Sigmoid colon (tissue), 7 donors: ENCODE results near the gene SYNPO. TPM values are rescaled to one million over a fixed set of nuclear protein-coding genes. Genes with fewer than 3 reads are reported as not detected.
A peak's percentile ranks its signal among the peaks of the same experiment; 100 is the strongest.

ENCODE experiments used
- DNase-seq: peaks from one replicate; pipeline ENCODE4 v3.0.0-alpha.2; 2019
- H3K27ac ChIP-seq, 4 donors: fragments of 200-600 bp; sonication (generic); one replicate each; pipeline ENCODE4 v1.5.1; 2016 to 2019; ENCODE audit warnings: mild to moderate bottlenecking in 1 of 4
- H3K27me3 ChIP-seq, 3 donors: fragments of 200-600 bp; sonication (generic); one replicate each; pipeline ENCODE4 v1.5.1; 2019; ENCODE audit warnings: mild to moderate bottlenecking in 1 of 3
- H3K36me3 ChIP-seq, 4 donors: fragments of 200-600 bp; sonication (generic); one replicate each; pipeline ENCODE4 v1.5.1; 2016 to 2019
- H3K4me1 ChIP-seq, 4 donors: fragments of 200-600 bp; sonication (generic); one replicate each; pipeline ENCODE4 v1.5.1; 2017 to 2019
- H3K4me3 ChIP-seq, 4 donors: fragments of 200-600 bp; sonication (generic); one replicate each; pipeline ENCODE4 v1.5.1; 2017 to 2019; ENCODE audit warnings: mild to moderate bottlenecking in 2 of 4, moderate library complexity in 1 of 4
- H3K9me3 ChIP-seq, 4 donors: fragments of 200-600 bp in 3 of 4; sonication (generic) in 3 of 4; one replicate each; pipeline versions ENCODE4 v1.5.1 to v1.6.1; 2013 to 2019
- CTCF ChIP-seq, 4 experiments: fragments of 450-650 bp in 3 of 4; fragments of 200-600 bp in 1 of 4; IDR thresholded peaks; one replicate each; pipeline ENCODE4 v1.5.1; 2016 to 2019; ENCODE audit warnings: antibody characterized with exemption in 4 of 4, mild to moderate bottlenecking in 3 of 4, moderate library complexity in 2 of 4
- EP300 ChIP-seq, 4 donors: sonication (generic); formaldehyde crosslinking; IDR thresholded peaks; one replicate each; pipeline ENCODE4 v1.6.1; 2017; ENCODE audit warnings: antibody characterized with exemption in 4 of 4
- POLR2A ChIP-seq, 2 donors: fragments of 450-650 bp; IDR thresholded peaks; one replicate each; pipeline ENCODE4 v1.6.1; 2016; ENCODE audit warnings: antibody characterized with exemption in 2 of 2, mild to moderate bottlenecking in 2 of 2, moderate library complexity in 2 of 2
- POLR2AphosphoS5 ChIP-seq, 4 donors: sonication (generic); formaldehyde crosslinking; IDR thresholded peaks; one replicate each; pipeline ENCODE4 v1.6.1; 2017; ENCODE audit warnings: antibody characterized with exemption in 4 of 4
- whole genome bisulfite sequencing, 2 donors: extraction: QIAGEN DNeasy Blood & Tissue Kit; methylation state at CpG; one replicate each; pipeline ENCODE4 v1.1.7; 2013; 5-methylcytosine and 5-hydroxymethylcytosine counted together
- intact Hi-C: fragments of 100-400 bp; cut with DNase I; formaldehyde crosslinking; loops from one replicate; pipeline ENCODE4 v1.15.1; 2023
- polyA plus RNA-seq, 3 donors: library from polyadenylated mRNA; stranded (reverse); fragments of 200-250 nt; gene quantifications; one replicate each; pipeline ENCODE4 v1.2.3, GENCODE V29; 2013
- total RNA-seq, 4 donors: library from RNA; depleted of rRNA; stranded (reverse); fragments of >200 nt; gene quantifications; one replicate each; pipeline ENCODE4 v1.1.0, GENCODE V29; 2016
- donor health status: healthy with polysubstance abuse.
- donor health status: Bipolar disorder and iron deficiency.
- donor health status: healthy.

Gene SYNPO
- total and polyA plus RNA-seq, 7 donors, result 7.1 to 30.1 (median 18.6) TPM

GRCh38 chr5:150625831-150626746, 14.4 kb upstream of the SYNPO start:
- Histone ChIP-seq H3K4me1 (peaks cover 0 to 69% (median 42%) of the 10 kb centered on the region in 4 donors), H3K9me3 (no peaks in the 10 kb centered on the region), H3K27me3 (no peaks in the 10 kb centered on the region), H3K27ac (peak overlapping the region; percentile 84 to 91 (median 88)), H3K36me3 (no peaks in the 10 kb centered on the region), H3K4me3 (peak overlapping the region; percentile 56 to 87 (median 74))
- no peak for TF ChIP-seq EP300 (IDR thresholded peaks at IDR 0.05)
- no peak for TF ChIP-seq POLR2AphosphoS5 (IDR thresholded peaks at IDR 0.05)
- TF ChIP-seq CTCF (IDR thresholded peaks at IDR 0.05), result no peak
- TF ChIP-seq POLR2A (IDR thresholded peaks at IDR 0.05), result no peak
- DNase-seq, result no peak
- WGBS, 2 donors, result 65 to 76% methylated on average over 10 of the region's 10 CpGs
- intact Hi-C loops, result loop anchor here (2.0 kb wide), 1 partner anchor 15 kb away; the partner anchor contains the start of gene SYNPO

- peak overlapping the region; percentile 84 to 91 (median 88) for H3K27ac ChIP-seq
- 26 to 64% methylated on average over 5 of the region's 5 CpGs for WGBS, 2 donors
- intact Hi-C loops, result no loop called here
- H3K4me3 ChIP-seq, result peak overlapping the region in 1 of 4 donors; percentile 87
- no peaks in the 10 kb centered on the region for H3K36me3 ChIP-seq
- H3K9me3 ChIP-seq, result no peaks in the 10 kb centered on the region
- H3K27me3 ChIP-seq, result no peaks in the 10 kb centered on the region
- DNase-seq, result no peak
- TF ChIP-seq EP300 (IDR thresholded peaks at IDR 0.05) (no peak), POLR2AphosphoS5 (IDR thresholded peaks at IDR 0.05) (peak in 2 of 4 donors; percentile 14 to 20)
- peaks cover 0 to 74% (median 44%) of the 10 kb centered on the region in 4 donors for H3K4me1 ChIP-seq
Observed at GRCh38 chr5:150626853-150627276, 13.6 kb upstream of the SYNPO start.

- no peaks in the 10 kb centered on the region for H3K9me3 ChIP-seq
- H3K27me3 ChIP-seq, result no peaks in the 10 kb centered on the region
- intact Hi-C loops, result no loop called here
- peaks cover 0 to 83% (median 48%) of the 10 kb centered on the region in 4 donors for H3K4me1 ChIP-seq
- peak overlapping the region; percentile 84 to 91 (median 88) for H3K27ac ChIP-seq
- H3K36me3 ChIP-seq, result no peaks in the 10 kb centered on the region
- DNase-seq, result no peak
- no peak for TF ChIP-seq POLR2A (IDR thresholded peaks at IDR 0.05)
- no peak for TF ChIP-seq EP300 (IDR thresholded peaks at IDR 0.05)
- TF ChIP-seq CTCF (IDR thresholded peaks at IDR 0.05), result no peak
- TF ChIP-seq POLR2AphosphoS5 (IDR thresholded peaks at IDR 0.05), result no peak
- whole genome bisulfite sequencing, 2 donors, result 81 to 83% methylated on average over 5 of the region's 5 CpGs
- no peak overlapping the region for H3K4me3 ChIP-seq
Observed at GRCh38 chr5:150627731-150628545, 12.5 kb upstream of the SYNPO start.

GRCh38 chr5:150628936-150629485, 11.4 kb upstream of the SYNPO start:
- H3K27me3 ChIP-seq, result no peaks in the 10 kb centered on the region
- DNase-seq, result no peak
- peak overlapping the region in 3 of 4 donors; percentile 86 to 91 (median 89) for H3K27ac ChIP-seq
- H3K4me3 ChIP-seq, result no peak overlapping the region
- no peak for TF ChIP-seq POLR2AphosphoS5 (IDR thresholded peaks at IDR 0.05)
- no peak for TF ChIP-seq POLR2A (IDR thresholded peaks at IDR 0.05)
- TF ChIP-seq CTCF (IDR thresholded peaks at IDR 0.05), result no peak
- TF ChIP-seq EP300 (IDR thresholded peaks at IDR 0.05), result no peak
- H3K36me3 ChIP-seq, result no peaks in the 10 kb centered on the region
- no peaks in the 10 kb centered on the region for H3K9me3 ChIP-seq
- 86 to 93% methylated on average over 12 of the region's 12 CpGs for WGBS, 2 donors
- intact Hi-C loops, result no loop called here
- H3K4me1 ChIP-seq, result peaks cover 0 to 77% (median 48%) of the 10 kb centered on the region in 4 donors
